ENCODE measurements around the gene C1orf87. TPM values are rescaled to one million over a fixed set of nuclear protein-coding genes. Genes with fewer than 3 reads are reported as not detected.
"Not testable (repeated sequence)": the region's sequence is repeated elsewhere in the genome, so short reads cannot be mapped to it uniquely, and the experiment has no call there.

Gene C1orf87
- total RNA-seq, 2 donors from 2014 or later: 1.5 to 3.5 TPM

DNA sequence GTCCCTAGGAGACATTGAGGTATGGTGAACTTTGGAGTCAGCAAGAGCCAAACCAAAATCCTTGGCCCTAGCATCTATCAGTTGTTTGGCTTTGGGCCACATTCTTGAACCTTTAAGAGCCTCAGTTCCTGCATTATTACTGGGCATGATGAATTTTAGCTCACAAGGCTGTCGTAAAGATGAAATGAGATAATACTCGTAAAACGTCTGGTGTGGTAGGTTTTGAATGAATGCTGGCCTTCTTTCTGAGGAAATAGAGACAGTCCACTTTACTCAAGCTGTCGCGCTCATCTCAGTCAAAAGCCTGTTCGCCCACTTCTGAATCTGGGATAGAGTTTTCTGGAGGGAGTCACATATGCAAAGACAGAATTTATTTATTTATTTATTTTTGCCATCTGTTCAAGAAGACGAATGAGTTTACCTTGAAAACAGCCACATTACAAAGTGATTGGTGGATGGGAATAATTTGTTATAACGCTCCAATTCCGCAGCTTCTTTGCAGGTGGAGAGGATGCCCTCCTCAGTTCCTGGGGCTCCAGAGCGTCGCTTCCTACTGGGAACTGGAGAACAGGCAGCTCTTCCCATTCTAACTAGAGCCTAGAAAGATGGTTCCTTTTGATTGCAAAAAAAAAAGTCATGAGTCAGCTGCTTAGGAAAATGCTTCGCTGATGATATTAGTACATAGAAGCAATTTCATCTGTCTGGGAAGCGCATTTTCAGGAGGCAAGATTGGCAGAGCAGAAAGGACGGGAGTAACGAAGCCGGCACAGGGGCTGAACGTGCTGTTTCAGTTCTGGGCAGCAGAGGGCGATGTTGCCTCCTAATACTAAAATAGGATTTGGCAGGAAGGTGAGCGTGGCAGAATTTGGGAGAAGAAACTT, 97.1 kb downstream of the C1orf87 start:
- H3K4me1 ChIP-seq (ENCODE audit: control insufficient read depth in 1 of 2, low read depth in 2 of 2): peaks cover 0 to 10% of the 10 kb centered on the region in 2 donors
- H3K27ac ChIP-seq: no peak overlapping the region
- DNase-seq (ENCODE audit: low spot score) (peak; percentile 15), ATAC-seq (ENCODE audit: insufficient number of reproducible peaks, low FRiP score, low read depth) (peak; percentile 73)
- H3K36me3 ChIP-seq: no peaks in the 10 kb centered on the region
- H3K9me3 ChIP-seq: no peaks in the 10 kb centered on the region
- no peaks in the 10 kb centered on the region for H3K27me3 ChIP-seq (replicated peaks; ENCODE audit: insufficient read depth)
- peak overlapping the region; percentile 54 for H3K4me3 ChIP-seq
- TF ChIP-seq, protein P1, sequence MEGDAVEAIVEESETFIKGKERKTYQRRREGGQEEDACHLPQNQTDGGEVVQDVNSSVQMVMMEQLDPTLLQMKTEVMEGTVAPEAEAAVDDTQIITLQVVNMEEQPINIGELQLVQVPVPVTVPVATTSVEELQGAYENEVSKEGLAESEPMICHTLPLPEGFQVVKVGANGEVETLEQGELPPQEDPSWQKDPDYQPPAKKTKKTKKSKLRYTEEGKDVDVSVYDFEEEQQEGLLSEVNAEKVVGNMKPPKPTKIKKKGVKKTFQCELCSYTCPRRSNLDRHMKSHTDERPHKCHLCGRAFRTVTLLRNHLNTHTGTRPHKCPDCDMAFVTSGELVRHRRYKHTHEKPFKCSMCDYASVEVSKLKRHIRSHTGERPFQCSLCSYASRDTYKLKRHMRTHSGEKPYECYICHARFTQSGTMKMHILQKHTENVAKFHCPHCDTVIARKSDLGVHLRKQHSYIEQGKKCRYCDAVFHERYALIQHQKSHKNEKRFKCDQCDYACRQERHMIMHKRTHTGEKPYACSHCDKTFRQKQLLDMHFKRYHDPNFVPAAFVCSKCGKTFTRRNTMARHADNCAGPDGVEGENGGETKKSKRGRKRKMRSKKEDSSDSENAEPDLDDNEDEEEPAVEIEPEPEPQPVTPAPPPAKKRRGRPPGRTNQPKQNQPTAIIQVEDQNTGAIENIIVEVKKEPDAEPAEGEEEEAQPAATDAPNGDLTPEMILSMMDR (IDR thresholded peaks at IDR 0.05): peak; percentile 89

DNA sequence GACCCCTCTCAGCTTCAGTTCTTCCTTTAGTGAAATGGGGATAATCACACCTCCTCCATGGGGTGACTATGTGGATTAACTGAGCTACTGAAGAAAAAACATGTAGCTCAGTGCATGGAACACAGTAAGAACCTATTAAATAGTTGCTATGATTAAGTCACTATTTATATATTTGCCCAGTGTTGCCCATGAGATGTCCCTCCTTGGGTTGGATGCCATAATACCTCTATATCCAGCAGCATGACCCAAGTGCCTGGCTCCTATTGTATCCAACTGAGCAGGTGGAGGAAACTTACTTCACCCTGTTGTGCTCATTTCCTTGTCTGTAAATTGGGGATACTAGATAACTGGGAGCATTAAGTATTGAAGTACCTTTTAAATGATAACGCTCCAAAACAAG, 99.9 kb downstream of the C1orf87 start:
- ATAC-seq (ENCODE audit: insufficient number of reproducible peaks, low FRiP score, low read depth): no peak
- H3K27me3 ChIP-seq (replicated peaks; ENCODE audit: insufficient read depth): no peaks in the 10 kb centered on the region
- H3K27ac ChIP-seq: no peak overlapping the region
- DNase-seq (ENCODE audit: low spot score): no peak
- no peaks in the 10 kb centered on the region for H3K36me3 ChIP-seq
- TF ChIP-seq, protein P1 (IDR thresholded peaks at IDR 0.05): no peak
- peaks cover 0 to 14% of the 10 kb centered on the region in 2 donors for H3K4me1 ChIP-seq (ENCODE audit: control insufficient read depth in 1 of 2, low read depth in 2 of 2)
- no peaks in the 10 kb centered on the region for H3K9me3 ChIP-seq
- no peak overlapping the region for H3K4me3 ChIP-seq

DNA sequence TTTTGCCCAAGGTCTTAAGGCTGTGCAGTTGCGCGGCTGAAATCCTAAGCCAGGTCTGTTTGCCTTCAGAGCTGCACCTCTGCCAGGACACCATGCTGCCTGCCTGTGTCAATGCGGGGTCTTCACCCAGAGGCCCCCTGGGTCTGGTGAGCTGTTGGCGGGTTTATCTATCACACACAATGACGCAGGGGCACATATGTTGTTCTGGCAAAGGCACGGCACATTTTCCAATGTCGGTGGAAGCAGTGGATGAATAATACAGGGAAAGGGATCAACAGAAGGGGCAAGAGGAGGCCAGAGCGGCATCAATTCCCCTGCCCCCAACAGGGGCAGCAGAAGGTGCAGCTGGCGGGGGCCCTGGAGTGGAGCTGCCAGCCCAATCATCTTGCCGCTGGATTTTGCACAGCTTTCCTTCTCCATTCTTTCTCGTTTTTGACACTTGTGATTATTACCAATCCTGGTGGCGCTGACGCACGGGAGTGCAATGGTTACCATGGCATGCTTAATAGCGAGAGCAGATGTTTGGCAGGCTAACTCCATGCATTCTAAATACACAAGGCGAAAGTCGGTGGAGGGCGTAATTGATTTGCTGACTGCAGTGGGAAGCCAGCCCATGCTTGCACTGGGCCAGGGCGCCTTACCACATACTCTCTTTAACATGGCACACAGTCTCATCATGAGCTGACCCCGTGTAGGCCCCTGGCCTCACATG, 101.2 kb downstream of the C1orf87 start:
- DNase-seq (ENCODE audit: low spot score) (no peak), ATAC-seq (ENCODE audit: insufficient number of reproducible peaks, low FRiP score, low read depth) (no peak)
- H3K4me1 ChIP-seq (ENCODE audit: control insufficient read depth in 1 of 2, low read depth in 2 of 2): peaks cover 1 to 14% of the 10 kb centered on the region in 2 donors
- TF ChIP-seq, protein P1 (IDR thresholded peaks at IDR 0.05): no peak
- no peaks in the 10 kb centered on the region for H3K9me3 ChIP-seq
- no peak overlapping the region for H3K27ac ChIP-seq
- no peak overlapping the region for H3K4me3 ChIP-seq
- H3K27me3 ChIP-seq (replicated peaks; ENCODE audit: insufficient read depth): no peaks in the 10 kb centered on the region
- H3K36me3 ChIP-seq: no peaks in the 10 kb centered on the region

DNA sequence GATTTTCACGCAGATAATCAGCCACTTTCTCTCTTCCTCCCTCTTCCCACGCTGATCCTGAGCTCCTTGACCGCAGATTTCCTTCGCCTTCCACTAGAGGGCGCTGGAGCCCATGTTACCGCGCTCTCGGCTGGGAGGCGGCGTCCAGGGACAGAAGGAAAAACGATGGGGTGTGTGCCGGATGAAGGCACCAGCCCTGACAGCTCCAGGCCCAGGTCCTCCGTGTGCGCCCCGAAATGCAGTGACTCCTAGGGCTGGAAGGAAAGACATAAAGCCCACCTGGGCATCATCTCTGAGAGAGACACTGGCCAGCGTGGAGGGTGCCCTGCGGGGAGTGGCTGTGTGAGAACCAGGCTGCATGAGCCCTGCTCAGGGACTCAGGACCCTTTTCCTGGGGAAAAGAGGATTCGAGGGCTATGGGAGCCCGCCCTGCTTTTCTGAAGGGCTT, 102.1 kb downstream of the C1orf87 start:
- H3K36me3 ChIP-seq: no peaks in the 10 kb centered on the region
- DNase-seq (ENCODE audit: low spot score) (peak; percentile 36), ATAC-seq (ENCODE audit: insufficient number of reproducible peaks, low FRiP score, low read depth) (peak; percentile 59)
- H3K27ac ChIP-seq: no peak overlapping the region
- no peaks in the 10 kb centered on the region for H3K27me3 ChIP-seq (replicated peaks; ENCODE audit: insufficient read depth)
- H3K4me3 ChIP-seq: peak overlapping the region; percentile 59
- H3K9me3 ChIP-seq: no peaks in the 10 kb centered on the region
- TF ChIP-seq, protein P1 (IDR thresholded peaks at IDR 0.05): peak; percentile 94
- peaks cover 5 to 7% of the 10 kb centered on the region in 2 donors for H3K4me1 ChIP-seq (ENCODE audit: control insufficient read depth in 1 of 2, low read depth in 2 of 2)

DNA sequence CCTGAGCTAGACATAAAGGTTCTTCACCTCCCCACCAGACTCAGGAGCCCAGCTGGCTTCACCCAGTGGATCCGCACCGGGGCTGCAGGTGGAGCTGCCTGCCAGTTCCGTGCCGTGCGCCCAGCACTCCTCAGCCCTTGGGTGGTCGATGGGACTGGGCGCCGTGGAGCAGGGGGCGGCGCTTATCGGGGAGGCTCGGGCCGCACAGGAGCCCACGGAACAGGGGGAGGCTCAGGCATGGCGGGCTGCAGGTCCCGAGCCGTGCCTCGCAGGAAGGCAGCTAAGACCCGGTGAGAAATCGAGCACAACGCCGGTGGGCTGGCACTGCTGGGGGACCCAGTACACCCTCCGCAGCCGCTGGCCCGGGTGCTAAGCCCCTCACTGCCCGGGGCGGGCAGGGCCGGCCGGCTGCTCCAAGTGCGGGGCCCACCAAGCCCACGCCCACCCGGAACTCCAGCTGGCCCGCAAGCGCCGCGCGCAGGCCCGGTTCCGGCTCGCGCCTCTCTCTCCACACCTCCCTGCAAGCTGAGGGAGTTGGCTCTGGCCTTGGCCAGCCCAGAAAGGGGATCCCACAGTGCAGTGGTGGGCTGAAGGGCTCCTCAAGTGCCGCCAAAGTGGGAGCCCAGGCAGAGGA, 103.9 kb downstream of the C1orf87 start:
- H3K4me1 ChIP-seq (ENCODE audit: control insufficient read depth in 1 of 2, low read depth in 2 of 2); H3K27me3 ChIP-seq (replicated peaks; ENCODE audit: insufficient read depth); ATAC-seq (ENCODE audit: insufficient number of reproducible peaks, low FRiP score, low read depth): not testable (repeated sequence)

DNA sequence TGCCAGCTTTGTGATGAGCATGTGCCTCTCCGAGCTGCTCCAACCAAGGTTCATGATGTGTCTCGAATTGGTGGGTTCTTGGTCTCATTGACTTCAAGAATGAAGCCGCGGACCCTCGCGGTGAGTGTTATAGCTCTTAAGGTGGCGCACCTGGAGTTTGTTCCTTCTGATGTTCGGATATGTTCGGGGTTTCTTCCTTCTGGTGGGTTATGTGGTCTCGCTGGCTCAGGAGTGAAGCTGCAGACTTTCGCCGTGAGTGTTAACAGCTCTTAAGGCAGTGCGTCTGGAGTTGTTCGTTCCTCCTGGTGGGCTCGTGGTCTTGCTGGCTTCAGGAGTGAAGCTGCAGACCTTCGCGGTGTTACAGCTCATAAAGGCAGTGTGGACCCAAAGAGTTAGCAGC, 104.8 kb downstream of the C1orf87 start:
- ATAC-seq (ENCODE audit: insufficient number of reproducible peaks, low FRiP score, low read depth); H3K9me3 ChIP-seq; H3K36me3 ChIP-seq; H3K27ac ChIP-seq; H3K27me3 ChIP-seq (replicated peaks; ENCODE audit: insufficient read depth); H3K4me3 ChIP-seq; DNase-seq (ENCODE audit: low spot score); H3K4me1 ChIP-seq (ENCODE audit: control insufficient read depth in 1 of 2, low read depth in 2 of 2): not testable (repeated sequence)

More for the DNA sequence above, 103.9 kb downstream of the C1orf87 start:
- H3K9me3 ChIP-seq; H3K36me3 ChIP-seq; H3K27ac ChIP-seq; DNase-seq (ENCODE audit: low spot score); H3K4me3 ChIP-seq: not testable (repeated sequence)

All from thoracic aorta (tissue), 2 donors.